22Rv1 (cell line): ENCODE measurements around the gene ACOX3.

Experiments used
- CTCF ChIP-seq: fragments of 450-650 bp; IDR thresholded peaks from 2 replicates; pipeline ENCODE4 v1.5.1; 2017; ENCODE audit warnings: mild to moderate bottlenecking
- ZFX ChIP-seq: fragments of 450-650 bp; IDR thresholded peaks from 2 replicates; pipeline ENCODE4 v1.6.1; 2017; ENCODE audit warnings: antibody characterized with exemption, borderline replicate concordance

- TF ChIP-seq CTCF (no peak), ZFX (no peak)
Observed at GRCh38 chr4:8335848-8336247, 104.7 kb downstream of the ACOX3 start.
